CD4-positive, CD25-positive, alpha-beta regulatory T cell (primary cell): Measurements from ENCODE around the gene ATR. TPM values are rescaled to one million over a fixed set of nuclear protein-coding genes. Genes with fewer than 3 reads are reported as not detected.
A peak's percentile ranks its signal among the peaks of the same experiment; 100 is the strongest.

Experiments
- ATAC-seq, 2 donors: fragments of 150-1000 bp; cut with Tn5 transposase; one replicate each; pipeline ENCODE4 v1.10.0; 2021; ENCODE audit warnings: low read depth in 2 of 2, moderate number of reproducible peaks in 2 of 2, moderate library complexity in 1 of 2
- DNase-seq, 3 donors: peaks; one replicate each; pipeline versions ENCODE4 v3.0.0 to v3.0.0-alpha.2; 2012 to 2022; ENCODE audit warnings: mixed read lengths in 1 of 3
- H3K27ac ChIP-seq: one replicate; pipeline ENCODE4 v1.7.0; 2013; ENCODE audit warnings: mild to moderate bottlenecking, low read length; ENCODE audit not compliant: insufficient read depth, poor library complexity, severe bottlenecking
- H3K27me3 ChIP-seq: one replicate; pipeline ENCODE4 v1.7.0; 2013; ENCODE audit warnings: low read length; ENCODE audit not compliant: control insufficient read depth, insufficient read depth
- H3K36me3 ChIP-seq: one replicate; pipeline ENCODE4 v1.7.0; 2013; ENCODE audit warnings: mild to moderate bottlenecking, low read length, moderate library complexity; ENCODE audit not compliant: control insufficient read depth, insufficient read depth
- H3K4me1 ChIP-seq: 2 replicates; pipeline ENCODE4 v1.7.0; 2013; ENCODE audit warnings: mild to moderate bottlenecking, low read length; ENCODE audit not compliant: insufficient read depth, control insufficient read depth, poor library complexity, severe bottlenecking
- H3K4me3 ChIP-seq: one replicate; pipeline ENCODE4 v1.7.0; 2013; ENCODE audit warnings: low read depth, mild to moderate bottlenecking, low read length, moderate library complexity
- H3K9me3 ChIP-seq, 2 experiments: 1 replicate in 1 of 2; 2 replicates in 1 of 2; pipeline ENCODE4 v1.7.0; 2013; ENCODE audit warnings: low read length in 2 of 2, mild to moderate bottlenecking in 1 of 2, moderate library complexity in 1 of 2; ENCODE audit not compliant: control insufficient read depth in 2 of 2
- H3K27ac Mint-ChIP-seq, 3 donors: one replicate each; pipeline ENCODE4 v1.8.0; 2020 to 2022; ENCODE audit warnings: mild to moderate bottlenecking in 3 of 3, mixed read lengths in 3 of 3, moderate library complexity in 2 of 3
- H3K27me3 Mint-ChIP-seq: one replicate; pipeline ENCODE4 v1.8.0; 2022; ENCODE audit warnings: mild to moderate bottlenecking, mixed read lengths
- H3K36me3 Mint-ChIP-seq: one replicate; pipeline ENCODE4 v1.8.0; 2020; ENCODE audit warnings: mixed read lengths
- H3K4me1 Mint-ChIP-seq, 4 donors: one replicate each; pipeline ENCODE4 v1.8.0; 2020 to 2022; ENCODE audit warnings: mixed read lengths in 4 of 4, mild to moderate bottlenecking in 1 of 4
- H3K4me3 Mint-ChIP-seq, 4 donors: one replicate each; pipeline ENCODE4 v1.8.0; 2020 to 2022; ENCODE audit warnings: mild to moderate bottlenecking in 4 of 4, mixed read lengths in 4 of 4, moderate library complexity in 3 of 4
- H3K9me3 Mint-ChIP-seq, 7 donors: one replicate each; pipeline ENCODE4 v1.8.0; 2020 to 2022; ENCODE audit warnings: mixed read lengths in 7 of 7, mild to moderate bottlenecking in 3 of 7, moderate library complexity in 2 of 7
- polyA plus RNA-seq, 4 donors: library from polyadenylated mRNA; unstranded; fragments of 300-500 nt; fragmentation: Illumina TruSeq; gene quantifications; one replicate each; pipeline ENCODE4 v1.2.3, GENCODE V29; 2021
- total RNA-seq: library from RNA; stranded (reverse); gene quantifications from one replicate; pipeline ENCODE4 v1.2.3, GENCODE V29; 2022

Gene ATR
- total RNA-seq (38.3 TPM), polyA plus RNA-seq (10 to 100 TPM in 3 of 4 donors, 1 to 10 TPM in 1; 9.7 to 16.2 (median 11.8) TPM)

- Histone ChIP-seq H3K36me3 (no peaks in the 10 kb centered on the region), H3K4me3 (peak within 1 kb of the TSS; percentile 93), H3K27ac (peak within 1 kb of the TSS; percentile 96), H3K27me3 (peaks cover 6% of the 10 kb centered on the region), H3K9me3 (no peaks in the 10 kb centered on the region), H3K4me1 (peaks cover 38% of the 10 kb centered on the region)
- Mint-ChIP-seq H3K9me3 (no peaks in the 10 kb centered on the region), H3K4me1 (peaks cover 38 to 56% (median 49%) of the 10 kb centered on the region in 4 donors), H3K27ac (peak within 1 kb of the TSS; percentile 97 to 99 (median 98)), H3K36me3 (peaks cover 4% of the 10 kb centered on the region), H3K4me3 (peak within 1 kb of the TSS; percentile 93 to 98 (median 96)), H3K27me3 (no peaks in the 10 kb centered on the region)
- DNase-seq = peak; percentile 91 to 99 (median 94)
- ATAC-seq = peak; percentile 92 to 93
Observed at GRCh38 chr3:142578329-142579223, at the start of gene ATR. Gene ATR (minus strand): TSS chr3:142578733. CDS start chr3:142578704, 29 bp downstream.

GRCh38 chr3:142626971-142627370 lies 48.4 kb upstream of the ATR start:
- Mint-ChIP-seq H3K4me3 (no peak overlapping the region), H3K27ac (no peak overlapping the region)
- H3K4me1 ChIP-seq = no peaks in the 10 kb centered on the region

GRCh38 chr3:142625153-142625440 lies 46.6 kb upstream of the ATR start:
- Histone ChIP-seq H3K4me1 (no peaks in the 10 kb centered on the region), H3K27me3 (no peaks in the 10 kb centered on the region), H3K4me3 (no peak overlapping the region), H3K36me3 (no peaks in the 10 kb centered on the region), H3K27ac (no peak overlapping the region), H3K9me3 (no peaks in the 10 kb centered on the region)
- Mint-ChIP-seq H3K27ac (no peak overlapping the region), H3K27me3 (peaks cover 18% of the 10 kb centered on the region), H3K36me3 (no peaks in the 10 kb centered on the region), H3K9me3 (no peaks in the 10 kb centered on the region), H3K4me1 (peaks cover 0 to 4% (median 0%) of the 10 kb centered on the region in 4 donors), H3K4me3 (no peak overlapping the region)
- no peak for DNase-seq
- no peak for ATAC-seq

More at GRCh38 chr3:142626971-142627370, 48.4 kb upstream of the ATR start:
- Histone ChIP-seq H3K4me3 (no peak overlapping the region), H3K27me3 (no peaks in the 10 kb centered on the region), H3K9me3 (no peaks in the 10 kb centered on the region), H3K36me3 (no peaks in the 10 kb centered on the region), H3K27ac (no peak overlapping the region)
- Mint-ChIP-seq H3K36me3 (no peaks in the 10 kb centered on the region), H3K4me1 (peaks cover 0 to 4% (median 0%) of the 10 kb centered on the region in 4 donors), H3K9me3 (no peaks in the 10 kb centered on the region), H3K27me3 (peaks cover 26% of the 10 kb centered on the region)
- no peak for ATAC-seq
- DNase-seq = no peak

DNA sequence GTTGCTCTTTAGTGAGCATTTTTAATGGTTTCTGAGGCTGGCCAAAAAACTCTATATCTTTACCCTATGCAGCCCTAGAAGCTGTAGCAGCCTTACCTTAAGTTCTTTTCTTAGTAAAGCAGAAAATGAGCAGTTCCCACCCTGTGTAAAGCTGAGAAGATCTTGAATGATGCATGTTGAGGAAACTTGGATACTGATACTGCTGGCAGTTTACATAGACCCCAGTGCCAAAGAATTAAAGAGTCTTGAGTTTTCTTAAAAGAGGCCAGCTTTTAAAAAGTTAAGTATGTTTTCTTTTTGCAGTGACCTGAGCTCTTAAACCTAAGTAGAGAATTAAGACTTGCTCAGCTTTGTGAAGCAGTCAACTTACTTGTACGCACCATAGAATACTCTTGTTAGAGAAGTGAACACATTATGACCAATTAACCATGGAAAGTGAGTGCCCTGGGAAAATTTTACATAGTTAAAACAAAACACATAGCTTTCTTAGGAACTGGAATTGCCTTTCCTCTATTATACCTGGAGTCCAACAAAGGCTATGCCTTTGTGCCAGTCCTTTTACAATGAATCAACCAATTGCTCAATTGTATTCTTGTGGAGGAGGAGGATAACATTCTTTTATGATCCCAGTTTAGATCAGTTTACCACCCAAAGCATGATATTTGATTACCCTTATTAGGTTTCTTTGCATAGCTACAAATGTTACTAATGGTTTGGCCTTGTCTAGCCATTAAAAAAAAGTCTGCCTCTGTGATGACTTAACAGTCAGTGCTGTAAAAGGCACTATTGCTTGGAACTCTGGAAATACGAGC lies 46.0 kb upstream of the ATR start:
- no peaks in the 10 kb centered on the region for H3K36me3 ChIP-seq
- H3K4me1 Mint-ChIP-seq = peaks cover 0 to 4% (median 0%) of the 10 kb centered on the region in 4 donors
- DNase-seq (no peak), ATAC-seq (no peak)
- H3K27me3 Mint-ChIP-seq = peaks cover 18% of the 10 kb centered on the region
- H3K9me3 ChIP-seq = no peaks in the 10 kb centered on the region
- no peak overlapping the region for H3K4me3 Mint-ChIP-seq
- no peak overlapping the region for H3K4me3 ChIP-seq
- H3K27ac Mint-ChIP-seq = no peak overlapping the region
- H3K27ac ChIP-seq = no peak overlapping the region
- no peaks in the 10 kb centered on the region for H3K36me3 Mint-ChIP-seq
- no peaks in the 10 kb centered on the region for H3K4me1 ChIP-seq
- H3K27me3 ChIP-seq = no peaks in the 10 kb centered on the region
- H3K9me3 Mint-ChIP-seq = no peaks in the 10 kb centered on the region

GRCh38 chr3:142623194-142623593 lies 44.7 kb upstream of the ATR start:
- H3K4me3 Mint-ChIP-seq = no peak overlapping the region

DNA sequence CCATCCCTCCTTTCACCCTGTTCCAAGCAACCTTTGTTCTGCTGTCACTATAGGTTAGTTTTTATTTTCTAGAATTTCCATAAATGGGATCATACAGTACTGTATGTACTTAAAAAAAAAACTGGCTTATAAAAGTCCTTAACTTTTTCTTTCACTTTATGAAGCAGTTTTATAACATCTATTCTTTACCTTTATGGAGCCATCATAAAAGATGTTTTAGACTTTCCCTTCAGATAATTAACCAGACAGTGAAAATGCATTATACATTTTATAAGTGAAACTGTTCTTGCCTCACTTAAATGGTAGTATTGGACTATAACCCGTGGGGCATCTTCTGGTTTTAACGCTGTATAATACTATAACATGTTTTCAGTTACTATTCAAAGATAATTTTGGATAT lies 43.9 kb upstream of the ATR start:
- Mint-ChIP-seq H3K27me3 (peaks cover 18% of the 10 kb centered on the region), H3K4me3 (no peak overlapping the region), H3K27ac (no peak overlapping the region), H3K9me3 (peaks cover 0 to 2% (median 0%) of the 10 kb centered on the region in 7 donors), H3K36me3 (no peaks in the 10 kb centered on the region), H3K4me1 (peaks cover 0 to 4% (median 0%) of the 10 kb centered on the region in 4 donors)
- no peak overlapping the region for H3K4me3 ChIP-seq
- H3K27ac ChIP-seq = no peak overlapping the region
- H3K9me3 ChIP-seq = no peaks in the 10 kb centered on the region
- no peaks in the 10 kb centered on the region for H3K27me3 ChIP-seq
- no peaks in the 10 kb centered on the region for H3K4me1 ChIP-seq
- H3K36me3 ChIP-seq = no peaks in the 10 kb centered on the region
- ATAC-seq (no peak), DNase-seq (no peak)

More at GRCh38 chr3:142623194-142623593, 44.7 kb upstream of the ATR start:
- Histone ChIP-seq H3K27me3 (no peaks in the 10 kb centered on the region), H3K36me3 (no peaks in the 10 kb centered on the region), H3K9me3 (no peaks in the 10 kb centered on the region), H3K27ac (no peak overlapping the region), H3K4me1 (no peaks in the 10 kb centered on the region), H3K4me3 (no peak overlapping the region)
- peaks cover 0 to 2% (median 0%) of the 10 kb centered on the region in 7 donors for H3K9me3 Mint-ChIP-seq
- H3K36me3 Mint-ChIP-seq = no peaks in the 10 kb centered on the region
- ATAC-seq = no peak
- no peak for DNase-seq
- H3K4me1 Mint-ChIP-seq = peaks cover 0 to 4% (median 0%) of the 10 kb centered on the region in 4 donors
- no peak overlapping the region for H3K27ac Mint-ChIP-seq
- peaks cover 18% of the 10 kb centered on the region for H3K27me3 Mint-ChIP-seq

DNA sequence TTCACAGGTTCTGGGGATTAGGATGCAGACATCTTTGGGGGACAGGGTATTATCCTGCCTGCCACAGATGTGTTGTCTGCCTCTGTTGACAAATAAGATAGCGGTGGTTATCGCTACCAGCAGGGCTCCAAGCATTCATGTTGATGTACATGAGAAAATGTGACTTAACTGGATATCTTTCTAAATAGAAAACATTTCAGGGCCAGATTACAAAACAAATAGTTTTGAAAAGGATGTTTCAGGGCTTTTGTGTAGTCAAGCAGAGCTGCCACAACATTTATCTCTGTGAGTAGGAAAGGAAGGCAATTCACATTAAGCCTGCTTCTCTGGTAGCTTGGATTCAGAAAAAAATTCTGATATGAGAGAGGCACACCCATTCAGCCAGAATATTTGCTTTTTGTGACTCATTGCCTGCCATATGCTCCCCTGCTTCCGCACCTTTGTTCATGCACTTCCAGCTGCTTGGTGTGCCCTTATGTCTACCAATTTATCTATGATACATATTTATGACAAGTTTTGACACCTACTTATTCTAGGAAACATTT lies 40.5 kb upstream of the ATR start:
- Histone ChIP-seq H3K4me1 (no peaks in the 10 kb centered on the region), H3K36me3 (no peaks in the 10 kb centered on the region), H3K9me3 (no peaks in the 10 kb centered on the region), H3K27ac (no peak overlapping the region), H3K27me3 (no peaks in the 10 kb centered on the region), H3K4me3 (no peak overlapping the region)
- peaks cover 10% of the 10 kb centered on the region for H3K27me3 Mint-ChIP-seq
- ATAC-seq (no peak), DNase-seq (no peak)
- no peak overlapping the region for H3K4me3 Mint-ChIP-seq
- H3K27ac Mint-ChIP-seq = no peak overlapping the region
- peaks cover 0 to 1% (median 0%) of the 10 kb centered on the region in 4 donors for H3K4me1 Mint-ChIP-seq
- H3K9me3 Mint-ChIP-seq = peaks cover 0 to 3% (median 0%) of the 10 kb centered on the region in 7 donors
- peaks cover 3% of the 10 kb centered on the region for H3K36me3 Mint-ChIP-seq
